Measurements from ENCODE around the gene NT5C3A. TPM values are rescaled to one million over a fixed set of nuclear protein-coding genes. Genes with fewer than 3 reads are reported as not detected.

NT5C3A gene
- total RNA-seq, 1 donor from 2014 or later, result 30.3 TPM

DNA sequence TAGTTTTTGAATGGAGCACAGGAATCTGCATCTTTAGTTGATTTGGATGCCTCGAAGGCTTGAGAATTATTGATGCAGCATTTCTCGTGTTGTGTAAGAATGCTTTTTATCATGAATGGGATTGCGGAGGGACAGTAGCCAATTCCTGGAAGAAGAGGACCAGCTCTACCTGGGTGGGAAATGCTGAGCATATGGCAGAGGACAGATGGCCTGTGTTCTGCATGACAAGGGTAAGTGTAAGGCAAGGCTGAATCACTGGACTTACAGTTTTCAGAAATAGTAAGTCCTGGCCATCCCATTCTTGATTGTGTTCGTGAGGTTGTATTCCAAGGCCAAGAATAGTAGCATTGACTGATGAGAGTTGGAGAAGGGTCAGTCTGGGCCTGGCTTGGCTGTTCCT lies 30.7 kb upstream of the NT5C3A start:
- Histone ChIP-seq H3K27me3 (ENCODE audit: low read depth) (no peaks in the 10 kb centered on the region), H3K27ac (no peak overlapping the region), H3K4me3 (no peak overlapping the region), H3K9me3 (no peaks in the 10 kb centered on the region), H3K36me3 (peaks cover 53% of the 10 kb centered on the region), H3K4me1 (no peaks in the 10 kb centered on the region)
- DNase-seq, result no peak
- TF ChIP-seq CTCF (IDR thresholded peaks at IDR 0.05), result no peak
- ATAC-seq, result no peak
- intact Hi-C loops (cut with DNase I), result no loop called here

DNA sequence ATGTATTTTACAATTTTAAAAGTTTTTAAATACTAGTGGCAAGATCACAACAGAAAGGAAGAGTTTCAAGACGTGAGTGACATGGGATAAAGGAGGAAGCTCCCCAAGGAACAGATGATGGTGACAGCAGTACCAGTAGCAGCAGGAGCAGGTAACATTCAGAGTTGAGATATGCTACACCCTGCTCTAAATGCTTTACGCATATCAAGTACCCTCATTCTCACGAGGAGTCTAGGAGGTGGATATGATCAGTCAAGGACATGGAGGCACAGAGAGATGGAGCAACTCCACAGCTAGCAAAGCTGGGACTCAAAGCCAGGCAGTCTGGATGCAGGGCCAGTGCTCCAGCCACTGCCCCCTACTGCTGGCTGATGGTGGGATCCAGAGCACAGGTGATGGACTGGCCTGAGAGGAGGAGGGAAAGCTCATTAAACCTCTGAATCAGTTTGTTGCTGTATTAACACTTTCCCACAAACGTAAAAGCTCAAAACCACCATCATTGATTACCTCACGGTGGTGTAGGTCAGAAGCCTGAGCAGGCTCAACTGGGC lies 29.1 kb upstream of the NT5C3A start:
- DNase-seq, result no peak
- no peak overlapping the region for H3K27ac ChIP-seq
- intact Hi-C loops (cut with DNase I), result no loop called here
- peaks cover 38% of the 10 kb centered on the region for H3K36me3 ChIP-seq
- no peak overlapping the region for H3K4me3 ChIP-seq
- H3K4me1 ChIP-seq, result no peaks in the 10 kb centered on the region
- no peak for TF ChIP-seq CTCF (IDR thresholded peaks at IDR 0.05)
- H3K27me3 ChIP-seq (ENCODE audit: low read depth), result no peaks in the 10 kb centered on the region
- no peak for ATAC-seq
- no peaks in the 10 kb centered on the region for H3K9me3 ChIP-seq

GRCh38 chr7:33091111-33091531 lies 28.5 kb upstream of the NT5C3A start:
- Histone ChIP-seq H3K4me1 (no peaks in the 10 kb centered on the region), H3K9me3 (no peaks in the 10 kb centered on the region), H3K27me3 (ENCODE audit: low read depth) (no peaks in the 10 kb centered on the region), H3K27ac (no peak overlapping the region), H3K36me3 (peaks cover 32% of the 10 kb centered on the region), H3K4me3 (no peak overlapping the region)
- DNase-seq, result no peak
- ATAC-seq, result no peak
- TF ChIP-seq CTCF (IDR thresholded peaks at IDR 0.05), result no peak
- intact Hi-C loops (cut with DNase I), result no loop called here

DNA sequence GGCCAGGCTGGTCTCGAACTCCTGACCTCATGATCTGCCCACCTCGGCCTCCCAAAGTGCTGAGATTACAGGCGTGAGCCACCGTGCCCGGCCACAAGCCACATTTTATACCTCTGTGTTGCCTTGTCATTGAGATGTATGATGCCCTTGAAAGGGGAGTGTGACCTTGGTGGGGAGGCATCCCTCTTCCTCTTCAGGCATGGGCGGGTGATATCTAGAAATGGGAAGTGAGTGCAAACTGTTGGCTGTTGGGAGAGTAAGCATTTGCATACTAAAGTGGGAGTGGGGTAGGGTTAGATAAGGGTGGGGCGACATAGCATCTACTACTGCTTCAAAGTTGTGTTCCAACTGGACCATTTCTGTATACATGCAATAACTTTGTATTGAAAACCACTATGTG lies 26.6 kb upstream of the NT5C3A start:
- intact Hi-C loops (cut with DNase I), result no loop called here
- DNase-seq (no peak), ATAC-seq (no peak)
- TF ChIP-seq CTCF (IDR thresholded peaks at IDR 0.05), result no peak
- Histone ChIP-seq H3K27ac (no peak overlapping the region), H3K4me1 (no peaks in the 10 kb centered on the region), H3K27me3 (ENCODE audit: low read depth) (no peaks in the 10 kb centered on the region), H3K9me3 (no peaks in the 10 kb centered on the region), H3K36me3 (peaks cover 13% of the 10 kb centered on the region), H3K4me3 (no peak overlapping the region)

DNA sequence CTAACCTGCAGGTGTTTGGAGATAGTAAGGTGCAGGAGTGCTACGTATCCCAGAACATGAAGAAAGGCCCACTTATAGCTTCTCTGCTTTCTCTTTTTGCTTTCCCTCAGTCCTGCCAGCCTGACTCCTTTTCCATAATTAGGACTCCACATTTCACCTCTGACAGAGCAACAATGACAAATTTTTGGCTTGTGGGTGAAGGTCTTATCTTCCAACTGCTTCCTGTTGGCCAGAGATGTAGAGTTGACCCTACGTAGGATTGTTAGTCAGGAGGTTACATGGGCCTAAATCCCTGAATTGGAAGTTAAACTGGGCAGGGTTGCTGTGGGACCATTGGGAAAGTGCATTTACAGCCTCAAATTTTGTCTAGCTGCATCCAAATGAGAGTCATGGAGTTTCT lies 25.3 kb upstream of the NT5C3A start:
- H3K27ac ChIP-seq, result no peak overlapping the region
- ATAC-seq (no peak), DNase-seq (no peak)
- H3K4me1 ChIP-seq, result no peaks in the 10 kb centered on the region
- no peak for TF ChIP-seq CTCF (IDR thresholded peaks at IDR 0.05)
- intact Hi-C loops (cut with DNase I), result no loop called here
- peaks cover under 1% of the 10 kb centered on the region for H3K36me3 ChIP-seq
- H3K9me3 ChIP-seq, result no peaks in the 10 kb centered on the region
- H3K27me3 ChIP-seq (ENCODE audit: low read depth), result no peaks in the 10 kb centered on the region
- no peak overlapping the region for H3K4me3 ChIP-seq

DNA sequence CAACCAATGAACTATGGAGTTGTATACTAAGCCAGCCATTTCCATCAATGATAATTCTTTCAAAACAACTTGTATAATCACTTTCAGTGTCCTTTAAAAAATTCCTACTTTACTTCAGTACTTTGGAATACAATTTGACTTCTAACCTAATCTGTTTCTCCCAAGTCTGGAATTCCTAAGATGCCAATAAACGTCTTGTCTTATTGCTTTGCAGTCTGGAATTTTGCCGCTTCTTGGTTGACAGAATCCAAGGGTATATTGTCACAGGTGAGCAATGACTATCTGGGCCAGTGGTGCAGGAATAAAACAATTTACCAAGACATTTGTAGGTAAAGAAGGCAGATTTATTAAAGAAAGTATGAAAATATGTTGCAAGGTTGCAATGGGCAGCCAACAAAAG lies 24.8 kb upstream of the NT5C3A start:
- ATAC-seq, result no peak
- Histone ChIP-seq H3K9me3 (no peaks in the 10 kb centered on the region), H3K27ac (no peak overlapping the region), H3K4me1 (no peaks in the 10 kb centered on the region), H3K4me3 (no peak overlapping the region), H3K27me3 (ENCODE audit: low read depth) (no peaks in the 10 kb centered on the region), H3K36me3 (no peaks in the 10 kb centered on the region)
- no peak for DNase-seq
- intact Hi-C loops (cut with DNase I), result no loop called here
- TF ChIP-seq CTCF (IDR thresholded peaks at IDR 0.05), result no peak
